ENCODE data around the gene HPSE. TPM values are rescaled to one million over a fixed set of nuclear protein-coding genes. Genes with fewer than 3 reads are reported as not detected.

The HPSE gene
- total and polyA plus RNA-seq, 2 donors (not counting 3 experiments of a cell fraction or from before 2014, with no cell fraction given) = 3.5 to 7.0 TPM

DNA sequence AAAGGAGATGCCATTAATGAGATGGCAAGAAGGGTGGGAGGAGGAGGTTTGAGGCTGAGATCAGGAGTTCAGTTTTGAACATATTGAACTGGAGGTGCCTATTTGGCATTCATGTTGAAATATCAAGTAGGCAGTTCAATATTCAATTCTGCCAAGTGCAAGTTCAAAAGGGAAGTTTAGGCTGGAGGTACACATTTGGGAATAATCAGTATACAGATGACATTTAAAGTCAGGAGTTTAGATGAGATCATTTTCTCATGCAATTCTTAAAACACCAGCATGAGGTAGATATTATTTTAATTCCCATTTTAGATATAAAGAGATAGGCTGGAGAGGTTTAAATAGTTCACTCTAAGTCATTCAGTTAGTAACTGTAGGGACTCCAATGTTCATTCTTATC lies 76.2 kb downstream of the HPSE start:
- no peaks in the 10 kb centered on the region for H3K79me2 ChIP-seq (ENCODE audit: control insufficient read depth, insufficient read depth, low read length)
- no peak overlapping the region for H3K27ac ChIP-seq (ENCODE audit: insufficient read depth, low read depth, low read length)
- H2AFZ ChIP-seq (ENCODE audit: low read depth, low read length) = no peak overlapping the region
- no peaks in the 10 kb centered on the region for H3K27me3 ChIP-seq (ENCODE audit: control insufficient read depth in 2 of 2, insufficient read depth in 2 of 2, low read length in 2 of 2)
- H4K20me1 ChIP-seq (replicated peaks; ENCODE audit: control insufficient read depth, extremely low read depth, insufficient read depth, low read length) = no peaks in the 10 kb centered on the region
- no peak for TF ChIP-seq MYC (IDR thresholded peaks at IDR 0.05; ENCODE audit: low read depth, low read length)
- TF ChIP-seq JUN (IDR thresholded peaks at IDR 0.05; ENCODE audit: borderline replicate concordance, insufficient read depth, insufficient read length, low read depth) = no peak
- TF ChIP-seq FOS (IDR thresholded peaks at IDR 0.05; ENCODE audit: borderline replicate concordance, insufficient read depth, low read length) = no peak
- no peak for TF ChIP-seq EZH2 (IDR thresholded peaks at IDR 0.05; ENCODE audit: borderline replicate concordance, low read depth, low read length, severe bottlenecking)
- TF ChIP-seq, protein P1, sequence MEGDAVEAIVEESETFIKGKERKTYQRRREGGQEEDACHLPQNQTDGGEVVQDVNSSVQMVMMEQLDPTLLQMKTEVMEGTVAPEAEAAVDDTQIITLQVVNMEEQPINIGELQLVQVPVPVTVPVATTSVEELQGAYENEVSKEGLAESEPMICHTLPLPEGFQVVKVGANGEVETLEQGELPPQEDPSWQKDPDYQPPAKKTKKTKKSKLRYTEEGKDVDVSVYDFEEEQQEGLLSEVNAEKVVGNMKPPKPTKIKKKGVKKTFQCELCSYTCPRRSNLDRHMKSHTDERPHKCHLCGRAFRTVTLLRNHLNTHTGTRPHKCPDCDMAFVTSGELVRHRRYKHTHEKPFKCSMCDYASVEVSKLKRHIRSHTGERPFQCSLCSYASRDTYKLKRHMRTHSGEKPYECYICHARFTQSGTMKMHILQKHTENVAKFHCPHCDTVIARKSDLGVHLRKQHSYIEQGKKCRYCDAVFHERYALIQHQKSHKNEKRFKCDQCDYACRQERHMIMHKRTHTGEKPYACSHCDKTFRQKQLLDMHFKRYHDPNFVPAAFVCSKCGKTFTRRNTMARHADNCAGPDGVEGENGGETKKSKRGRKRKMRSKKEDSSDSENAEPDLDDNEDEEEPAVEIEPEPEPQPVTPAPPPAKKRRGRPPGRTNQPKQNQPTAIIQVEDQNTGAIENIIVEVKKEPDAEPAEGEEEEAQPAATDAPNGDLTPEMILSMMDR (IDR thresholded peaks at IDR 0.05; ENCODE audit: extremely low read depth in 1 of 2, insufficient read depth in 1 of 2, low read depth in 1 of 2, low read length in 2 of 2) = no peak
- no peak for TF ChIP-seq POLR2AphosphoS5 (IDR thresholded peaks at IDR 0.05; ENCODE audit: insufficient read depth, low read depth, low read length)
- TF ChIP-seq POLR2A (IDR thresholded peaks at IDR 0.05; ENCODE audit: low read depth, low read length) = no peak
- TF ChIP-seq, protein P2, sequence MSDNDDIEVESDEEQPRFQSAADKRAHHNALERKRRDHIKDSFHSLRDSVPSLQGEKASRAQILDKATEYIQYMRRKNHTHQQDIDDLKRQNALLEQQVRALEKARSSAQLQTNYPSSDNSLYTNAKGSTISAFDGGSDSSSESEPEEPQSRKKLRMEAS (IDR thresholded peaks at IDR 0.05; ENCODE audit: insufficient read depth, insufficient read length) = no peak
- TF ChIP-seq GATA2 (IDR thresholded peaks at IDR 0.05; ENCODE audit: insufficient read depth, insufficient read length, low read depth, low read length) = no peak
- no peaks in the 10 kb centered on the region for H3K9me1 ChIP-seq (replicated peaks; ENCODE audit: control insufficient read depth, extremely low read depth, insufficient read depth, low read length)
- no peak for FAIRE-seq
- H3K4me1 ChIP-seq (ENCODE audit: control insufficient read depth, extremely low read depth, insufficient read depth, low read length) = peaks cover 39% of the 10 kb centered on the region
- BruUV-seq (replicated peaks) = no TSS peak
- ChIA-PET POLR2A (no interaction called here), CTCF (interaction anchor here (2.4 to 8.4 kb wide), 3 partner anchors 8 to 202 kb away, joined by 26 to 125 read pairs (median 120); no protein-coding TSS in a partner anchor)
- no peak overlapping the region for H3K9ac ChIP-seq (replicated peaks; ENCODE audit: extremely low read depth, insufficient read depth, low read length)
- intact Hi-C loops (cut with micrococcal nuclease) (loop anchor here (10.0 kb wide), 1 partner anchor 464 kb away; the partner anchor contains the start of gene SCD5), dilution Hi-C loops (cut with MboI; ENCODE audit: extremely low pct_ligation_motif_present, low sequenced_read_pairs) (no loop called here)
- H3K4me3 ChIP-seq (replicated peaks in 1 of 3; ENCODE audit: insufficient read depth in 1 of 3, low read depth in 1 of 3, low read length in 3 of 3) = no peak overlapping the region
- no peaks in the 10 kb centered on the region for H3K9me3 ChIP-seq (replicated peaks; ENCODE audit: control insufficient read depth, insufficient read depth, low read length)
- H3K36me3 ChIP-seq (ENCODE audit: control insufficient read depth in 2 of 2, extremely low read depth in 1 of 2, insufficient read depth in 2 of 2, low read length in 2 of 2) = no peaks in the 10 kb centered on the region
- no peak overlapping the region for H3K4me2 ChIP-seq (ENCODE audit: insufficient read depth, low read length)
- no peak for DNase-seq (ENCODE audit: low read depth, low spot score)
